Measurements from ENCODE around the gene PPP5C. TPM values are rescaled to one million over a fixed set of nuclear protein-coding genes. Genes with fewer than 3 reads are reported as not detected.

The PPP5C gene
- total RNA-seq, 1 experiment from 2014 or later, result 130 TPM

- Mint-ChIP-seq H3K36me3 (ENCODE audit: insufficient read depth, unreplicated experiment) (peaks cover 61% of the 10 kb centered on the region), H3K4me1 (ENCODE audit: low read depth, unreplicated experiment) (no peaks in the 10 kb centered on the region), H3K4me3 (ENCODE audit: unreplicated experiment) (no peak overlapping the region), H3K27ac (ENCODE audit: unreplicated experiment) (no peak overlapping the region), H3K9me3 (ENCODE audit: unreplicated experiment) (no peaks in the 10 kb centered on the region), H3K27me3 (ENCODE audit: insufficient read depth, unreplicated experiment) (no peaks in the 10 kb centered on the region)
- Histone ChIP-seq H3K27me3 (replicated peaks; ENCODE audit: control insufficient read depth, insufficient read depth, low read length) (no peaks in the 10 kb centered on the region), H3K9me3 (no peaks in the 10 kb centered on the region), H3K4me3 (ENCODE audit: low read depth, low read length) (no peak overlapping the region), H3K4me1 (peaks cover 46% of the 10 kb centered on the region), H3K36me3 (ENCODE audit: control insufficient read depth, insufficient read depth, low read length) (peaks cover 11% of the 10 kb centered on the region)
- TF ChIP-seq, protein P1, sequence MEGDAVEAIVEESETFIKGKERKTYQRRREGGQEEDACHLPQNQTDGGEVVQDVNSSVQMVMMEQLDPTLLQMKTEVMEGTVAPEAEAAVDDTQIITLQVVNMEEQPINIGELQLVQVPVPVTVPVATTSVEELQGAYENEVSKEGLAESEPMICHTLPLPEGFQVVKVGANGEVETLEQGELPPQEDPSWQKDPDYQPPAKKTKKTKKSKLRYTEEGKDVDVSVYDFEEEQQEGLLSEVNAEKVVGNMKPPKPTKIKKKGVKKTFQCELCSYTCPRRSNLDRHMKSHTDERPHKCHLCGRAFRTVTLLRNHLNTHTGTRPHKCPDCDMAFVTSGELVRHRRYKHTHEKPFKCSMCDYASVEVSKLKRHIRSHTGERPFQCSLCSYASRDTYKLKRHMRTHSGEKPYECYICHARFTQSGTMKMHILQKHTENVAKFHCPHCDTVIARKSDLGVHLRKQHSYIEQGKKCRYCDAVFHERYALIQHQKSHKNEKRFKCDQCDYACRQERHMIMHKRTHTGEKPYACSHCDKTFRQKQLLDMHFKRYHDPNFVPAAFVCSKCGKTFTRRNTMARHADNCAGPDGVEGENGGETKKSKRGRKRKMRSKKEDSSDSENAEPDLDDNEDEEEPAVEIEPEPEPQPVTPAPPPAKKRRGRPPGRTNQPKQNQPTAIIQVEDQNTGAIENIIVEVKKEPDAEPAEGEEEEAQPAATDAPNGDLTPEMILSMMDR (IDR thresholded peaks at IDR 0.05; ENCODE audit: insufficient read depth in 1 of 2, low read depth in 1 of 2, low read length in 1 of 2, severe bottlenecking in 1 of 2, unreplicated experiment in 1 of 2), result no peak
- CTCF ChIA-PET, result interaction anchor here (0.7 kb wide), 1 partner anchor 78 kb away, joined by 4 read pairs; no protein-coding TSS in a partner anchor
- POLR2A ChIA-PET, result no interaction called here
- DNase-seq, result peak in 1 of 2 experiments; percentile 3
- BruUV-seq (replicated peaks), result no TSS peak
- intact Hi-C loops (cut with micrococcal nuclease; ENCODE audit: unreplicated experiment), result no loop called here
These were observed 11.1 kb downstream of the PPP5C start for GRCh38 chr19:46357846-46358583.

DNA sequence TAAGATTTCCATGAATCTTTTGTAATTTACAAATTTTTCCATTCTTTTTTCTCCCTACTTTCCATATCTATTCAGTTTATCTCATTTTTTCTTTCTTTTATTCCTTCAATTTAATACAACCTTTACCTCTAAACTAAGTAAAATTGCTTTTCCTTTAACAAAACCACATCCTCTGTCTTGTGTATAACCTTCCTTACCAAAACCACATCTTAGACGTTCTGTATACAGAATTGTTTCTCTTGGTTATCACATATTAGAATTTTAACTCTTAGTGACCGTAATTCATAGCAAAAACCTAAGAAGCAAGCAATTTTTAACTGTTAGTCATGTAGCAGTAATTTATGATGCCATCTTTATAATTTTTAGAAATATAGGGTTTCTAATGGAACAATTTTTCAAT is 15.0 kb downstream of the PPP5C start:
- CTCF ChIA-PET, result no interaction called here
- peaks cover 63% of the 10 kb centered on the region for H3K36me3 Mint-ChIP-seq (ENCODE audit: insufficient read depth, unreplicated experiment)
- no peaks in the 10 kb centered on the region for H3K4me1 Mint-ChIP-seq (ENCODE audit: low read depth, unreplicated experiment)
- H3K27me3 Mint-ChIP-seq (ENCODE audit: insufficient read depth, unreplicated experiment), result no peaks in the 10 kb centered on the region
- DNase-seq, result no peak
- peaks cover 2% of the 10 kb centered on the region; the same call in 1 of the 2 replicates for H3K36me3 ChIP-seq (ENCODE audit: control insufficient read depth, insufficient read depth, low read length)
- H3K4me3 ChIP-seq (ENCODE audit: low read depth, low read length), result no peak overlapping the region
- POLR2A ChIA-PET, result no interaction called here
- no peaks in the 10 kb centered on the region for H3K27me3 ChIP-seq (replicated peaks; ENCODE audit: control insufficient read depth, insufficient read depth, low read length)
- H3K27ac Mint-ChIP-seq (ENCODE audit: unreplicated experiment), result no peak overlapping the region
- peaks cover 23% of the 10 kb centered on the region for H3K4me1 ChIP-seq
- intact Hi-C loops (cut with micrococcal nuclease; ENCODE audit: unreplicated experiment), result no loop called here
- TF ChIP-seq, protein P1 (IDR thresholded peaks at IDR 0.05; ENCODE audit: insufficient read depth in 1 of 2, low read depth in 1 of 2, low read length in 1 of 2, severe bottlenecking in 1 of 2, unreplicated experiment in 1 of 2), result no peak
- no peaks in the 10 kb centered on the region for H3K9me3 ChIP-seq
- H3K9me3 Mint-ChIP-seq (ENCODE audit: unreplicated experiment), result no peaks in the 10 kb centered on the region
- H3K4me3 Mint-ChIP-seq (ENCODE audit: unreplicated experiment), result no peak overlapping the region
- no TSS peak for BruUV-seq (replicated peaks)

DNA sequence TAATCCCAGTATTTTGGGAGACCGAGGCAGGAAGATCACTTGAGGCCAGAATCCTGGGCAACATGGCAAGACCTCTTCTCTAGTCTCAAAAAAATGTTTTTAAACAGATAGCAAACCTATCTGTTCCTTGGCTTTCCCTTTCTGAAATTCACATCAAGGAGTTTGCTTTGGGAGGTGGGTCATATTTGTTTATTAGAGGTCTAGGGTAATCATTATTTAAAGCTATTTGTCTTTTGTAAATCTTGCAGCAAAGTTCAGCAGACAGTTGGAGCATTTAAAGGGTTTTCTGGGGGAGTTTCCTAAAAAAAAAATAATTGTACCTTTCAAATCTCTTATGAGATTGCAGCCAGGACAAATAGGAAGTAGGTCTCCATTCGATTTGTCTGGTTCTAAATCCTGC is 17.5 kb downstream of the PPP5C start:
- no peaks in the 10 kb centered on the region for H3K9me3 Mint-ChIP-seq (ENCODE audit: unreplicated experiment)
- no peaks in the 10 kb centered on the region for H3K27me3 Mint-ChIP-seq (ENCODE audit: insufficient read depth, unreplicated experiment)
- no peak overlapping the region for H3K4me3 ChIP-seq (ENCODE audit: low read depth, low read length)
- no peaks in the 10 kb centered on the region for H3K9me3 ChIP-seq
- H3K36me3 Mint-ChIP-seq (ENCODE audit: insufficient read depth, unreplicated experiment), result peaks cover 52% of the 10 kb centered on the region
- no peak overlapping the region for H3K27ac Mint-ChIP-seq (ENCODE audit: unreplicated experiment)
- intact Hi-C loops (cut with micrococcal nuclease; ENCODE audit: unreplicated experiment), result no loop called here
- peaks cover 2% of the 10 kb centered on the region; the same call in 1 of the 2 replicates for H3K36me3 ChIP-seq (ENCODE audit: control insufficient read depth, insufficient read depth, low read length)
- POLR2A ChIA-PET, result no interaction called here
- TF ChIP-seq, protein P1 (IDR thresholded peaks at IDR 0.05; ENCODE audit: insufficient read depth in 1 of 2, low read depth in 1 of 2, low read length in 1 of 2, severe bottlenecking in 1 of 2, unreplicated experiment in 1 of 2), result no peak
- no TSS peak for BruUV-seq (replicated peaks)
- CTCF ChIA-PET, result interaction anchor here (0.7 to 1.0 kb wide), 2 partner anchors 61 to 76 kb away, joined by 3 to 4 read pairs; no protein-coding TSS in a partner anchor
- no peaks in the 10 kb centered on the region for H3K4me1 Mint-ChIP-seq (ENCODE audit: low read depth, unreplicated experiment)
- H3K27me3 ChIP-seq (replicated peaks; ENCODE audit: control insufficient read depth, insufficient read depth, low read length), result no peaks in the 10 kb centered on the region
- H3K4me1 ChIP-seq, result 0 out of 2 replicates have a peak, but pooled peaks cover 1% of the 10 kb centered on the region
- no peak overlapping the region for H3K4me3 Mint-ChIP-seq (ENCODE audit: unreplicated experiment)
- DNase-seq, result no peak
